SH-SY5Y (cell line): ENCODE measurements around the gene DAGLA.
A peak's percentile ranks its signal among the peaks of the same experiment; 100 is the strongest.

Experiments used
- GATA2 ChIP-seq: IDR thresholded peaks from 2 replicates; pipeline ENCODE4 v1.6.1; 2011; ENCODE audit warnings: mild to moderate bottlenecking, low read depth, low read length
- GATA3 ChIP-seq: IDR thresholded peaks from 2 replicates; pipeline ENCODE4 v1.6.1; 2011; ENCODE audit warnings: low read depth, mild to moderate bottlenecking, low read length, moderate library complexity

DAGLA gene

GRCh38 chr11:61707574-61707973, 27.4 kb downstream of the DAGLA start:
- no peak for TF ChIP-seq GATA2
- no peak for TF ChIP-seq GATA3

GRCh38 chr11:61709110-61709509, 28.9 kb downstream of the DAGLA start:
- TF ChIP-seq GATA2 (no peak), GATA3 (no peak)

- no peak for TF ChIP-seq GATA2
- TF ChIP-seq GATA3, result no peak
These were observed 29.4 kb downstream of the DAGLA start for GRCh38 chr11:61709572-61709971.

- TF ChIP-seq GATA2 (no peak), GATA3 (no peak)
These were observed 29.8 kb downstream of the DAGLA start for GRCh38 chr11:61710019-61710418.

- no peak for TF ChIP-seq GATA2
These were observed 30.8 kb downstream of the DAGLA start for GRCh38 chr11:61711037-61711436.

GRCh38 chr11:61711498-61711897, 31.3 kb downstream of the DAGLA start:
- TF ChIP-seq GATA2 (no peak), GATA3 (no peak)

- peak; percentile 70 for TF ChIP-seq GATA2
- TF ChIP-seq GATA3, result no peak
These were observed 32.1 kb downstream of the DAGLA start for GRCh38 chr11:61712314-61712713.

GRCh38 chr11:61712846-61713245, 32.7 kb downstream of the DAGLA start:
- TF ChIP-seq GATA3 (no peak), GATA2 (no peak)

- no peak for TF ChIP-seq GATA2
- TF ChIP-seq GATA3, result no peak
These were observed 33.3 kb downstream of the DAGLA start for GRCh38 chr11:61713464-61713863.

- no peak for TF ChIP-seq GATA2
These were observed 33.7 kb downstream of the DAGLA start for GRCh38 chr11:61713906-61714305.

GRCh38 chr11:61714316-61714715, 34.1 kb downstream of the DAGLA start:
- no peak for TF ChIP-seq GATA3
- no peak for TF ChIP-seq GATA2

- TF ChIP-seq GATA3, result no peak
- no peak for TF ChIP-seq GATA2
These were observed 34.7 kb downstream of the DAGLA start for GRCh38 chr11:61714916-61715315.

- TF ChIP-seq GATA3 (no peak), GATA2 (no peak)
These were observed 35.7 kb downstream of the DAGLA start for GRCh38 chr11:61715867-61716266.

GRCh38 chr11:61716478-61717285, 36.5 kb downstream of the DAGLA start:
- no peak for TF ChIP-seq GATA3
- no peak for TF ChIP-seq GATA2

- TF ChIP-seq GATA2 (no peak), GATA3 (no peak)
These were observed 37.3 kb downstream of the DAGLA start for GRCh38 chr11:61717286-61718033.

GRCh38 chr11:61718046-61718531, 37.9 kb downstream of the DAGLA start:
- TF ChIP-seq GATA2 (no peak), GATA3 (no peak)
